Measurements from ENCODE around the gene FARSB.

The FARSB gene

DNA sequence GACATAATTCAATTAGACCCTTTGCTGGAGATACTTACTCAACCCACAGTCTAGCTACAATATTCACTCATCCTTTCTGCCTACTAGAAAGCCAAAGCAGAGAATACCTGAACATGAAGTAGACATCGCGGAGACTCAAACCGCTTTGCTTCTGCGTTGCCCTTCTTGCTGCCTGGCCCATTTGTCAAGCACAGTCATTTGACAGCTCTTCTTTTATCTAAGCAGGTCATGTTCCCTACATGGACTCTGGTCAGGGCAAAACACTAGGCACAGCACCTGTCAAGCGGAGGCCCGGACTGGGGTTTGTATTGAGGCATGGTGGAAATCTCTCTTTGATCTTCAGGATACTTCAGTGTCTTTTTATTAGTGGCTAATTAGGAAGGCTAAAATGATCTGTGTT is 89.7 kb downstream of the FARSB start:
- TF ChIP-seq, protein P1, sequence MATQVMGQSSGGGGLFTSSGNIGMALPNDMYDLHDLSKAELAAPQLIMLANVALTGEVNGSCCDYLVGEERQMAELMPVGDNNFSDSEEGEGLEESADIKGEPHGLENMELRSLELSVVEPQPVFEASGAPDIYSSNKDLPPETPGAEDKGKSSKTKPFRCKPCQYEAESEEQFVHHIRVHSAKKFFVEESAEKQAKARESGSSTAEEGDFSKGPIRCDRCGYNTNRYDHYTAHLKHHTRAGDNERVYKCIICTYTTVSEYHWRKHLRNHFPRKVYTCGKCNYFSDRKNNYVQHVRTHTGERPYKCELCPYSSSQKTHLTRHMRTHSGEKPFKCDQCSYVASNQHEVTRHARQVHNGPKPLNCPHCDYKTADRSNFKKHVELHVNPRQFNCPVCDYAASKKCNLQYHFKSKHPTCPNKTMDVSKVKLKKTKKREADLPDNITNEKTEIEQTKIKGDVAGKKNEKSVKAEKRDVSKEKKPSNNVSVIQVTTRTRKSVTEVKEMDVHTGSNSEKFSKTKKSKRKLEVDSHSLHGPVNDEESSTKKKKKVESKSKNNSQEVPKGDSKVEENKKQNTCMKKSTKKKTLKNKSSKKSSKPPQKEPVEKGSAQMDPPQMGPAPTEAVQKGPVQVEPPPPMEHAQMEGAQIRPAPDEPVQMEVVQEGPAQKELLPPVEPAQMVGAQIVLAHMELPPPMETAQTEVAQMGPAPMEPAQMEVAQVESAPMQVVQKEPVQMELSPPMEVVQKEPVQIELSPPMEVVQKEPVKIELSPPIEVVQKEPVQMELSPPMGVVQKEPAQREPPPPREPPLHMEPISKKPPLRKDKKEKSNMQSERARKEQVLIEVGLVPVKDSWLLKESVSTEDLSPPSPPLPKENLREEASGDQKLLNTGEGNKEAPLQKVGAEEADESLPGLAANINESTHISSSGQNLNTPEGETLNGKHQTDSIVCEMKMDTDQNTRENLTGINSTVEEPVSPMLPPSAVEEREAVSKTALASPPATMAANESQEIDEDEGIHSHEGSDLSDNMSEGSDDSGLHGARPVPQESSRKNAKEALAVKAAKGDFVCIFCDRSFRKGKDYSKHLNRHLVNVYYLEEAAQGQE (IDR thresholded peaks at IDR 0.05; ENCODE audit: low read depth), result no peak
- TF ChIP-seq ZBTB7A (IDR thresholded peaks at IDR 0.05; ENCODE audit: low read depth) (no peak), USF1 (IDR thresholded peaks at IDR 0.05) (no peak), EGR1 (IDR thresholded peaks at IDR 0.05) (no peak), NFIC (IDR thresholded peaks at IDR 0.05) (no peak), TAF1 (IDR thresholded peaks at IDR 0.05; ENCODE audit: low read depth) (no peak), TEAD4 (IDR thresholded peaks at IDR 0.05) (no peak), YY1 (IDR thresholded peaks at IDR 0.05; ENCODE audit: low read depth) (no peak), EP300 (IDR thresholded peaks at IDR 0.05; ENCODE audit: borderline replicate concordance) (no peak), TCF12 (IDR thresholded peaks at IDR 0.05; ENCODE audit: low read depth) (no peak), RAD21 (IDR thresholded peaks at IDR 0.05; ENCODE audit: low read depth) (no peak), CREB1 (IDR thresholded peaks at IDR 0.05; ENCODE audit: low read depth) (no peak), CEBPB (IDR thresholded peaks at IDR 0.05) (no peak), MAX (IDR thresholded peaks at IDR 0.05) (no peak)

GRCh38 chr2:222563936-222564335 is 92.0 kb downstream of the FARSB start:
- no peak for TF ChIP-seq YY1 (IDR thresholded peaks at IDR 0.05; ENCODE audit: low read depth)
- no peak for TF ChIP-seq RAD21 (IDR thresholded peaks at IDR 0.05; ENCODE audit: low read depth)
- TF ChIP-seq MAX (IDR thresholded peaks at IDR 0.05), result no peak
- no peak for TF ChIP-seq ZBTB7A (IDR thresholded peaks at IDR 0.05; ENCODE audit: low read depth)
- TF ChIP-seq FOXM1 (IDR thresholded peaks at IDR 0.05; ENCODE audit: borderline replicate concordance, low read depth), result no peak
- TF ChIP-seq TEAD4 (IDR thresholded peaks at IDR 0.05), result no peak
- TF ChIP-seq USF1 (IDR thresholded peaks at IDR 0.05), result no peak
- TF ChIP-seq, protein P1 (IDR thresholded peaks at IDR 0.05; ENCODE audit: low read depth), result no peak

DNA sequence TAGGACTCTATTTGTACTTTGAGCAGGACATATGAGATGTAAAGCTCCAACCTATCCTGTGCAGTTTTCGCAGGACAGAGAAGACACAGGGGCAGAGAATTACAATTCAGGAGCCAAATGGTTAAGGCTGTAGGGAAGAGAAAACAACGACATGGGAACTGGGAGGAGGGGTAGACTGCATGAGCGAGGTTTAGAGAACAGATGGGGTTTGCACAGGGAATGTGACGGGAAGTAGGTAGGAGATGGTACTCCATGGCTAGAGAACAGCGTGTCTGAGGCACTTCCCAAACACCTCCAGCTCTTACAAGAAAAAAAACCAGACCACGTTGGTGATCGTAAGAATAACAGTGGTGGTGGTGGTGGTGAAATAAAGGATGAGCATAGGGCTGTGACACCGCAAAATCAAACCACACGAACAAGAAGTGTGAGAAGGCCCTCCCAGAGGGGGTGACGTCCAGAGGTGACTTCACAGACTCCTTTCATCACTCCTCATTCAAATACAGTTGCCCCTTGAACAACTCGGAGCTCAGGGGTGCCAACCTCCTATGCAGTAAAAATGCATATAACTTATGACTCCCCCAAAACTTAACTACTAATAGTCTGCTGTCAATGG is 92.7 kb downstream of the FARSB start:
- TF ChIP-seq NFIC (IDR thresholded peaks at IDR 0.05), result no peak
- TF ChIP-seq EP300 (IDR thresholded peaks at IDR 0.05; ENCODE audit: borderline replicate concordance), result no peak
- TF ChIP-seq ZBTB7A (IDR thresholded peaks at IDR 0.05; ENCODE audit: low read depth), result no peak
- TF ChIP-seq FOXM1 (IDR thresholded peaks at IDR 0.05; ENCODE audit: borderline replicate concordance, low read depth), result no peak
- no peak for TF ChIP-seq TCF12 (IDR thresholded peaks at IDR 0.05; ENCODE audit: low read depth)
- no peak for TF ChIP-seq MAX (IDR thresholded peaks at IDR 0.05)
- TF ChIP-seq CEBPB (IDR thresholded peaks at IDR 0.05), result no peak
- TF ChIP-seq CREB1 (IDR thresholded peaks at IDR 0.05; ENCODE audit: low read depth), result no peak
- TF ChIP-seq TAF1 (IDR thresholded peaks at IDR 0.05; ENCODE audit: low read depth), result no peak
- TF ChIP-seq EGR1 (IDR thresholded peaks at IDR 0.05), result no peak
- TF ChIP-seq YY1 (IDR thresholded peaks at IDR 0.05; ENCODE audit: low read depth), result no peak
- no peak for TF ChIP-seq TEAD4 (IDR thresholded peaks at IDR 0.05)

GRCh38 chr2:222561817-222562645 is 93.9 kb downstream of the FARSB start:
- no peak for TF ChIP-seq USF1 (IDR thresholded peaks at IDR 0.05)
- TF ChIP-seq MAX (IDR thresholded peaks at IDR 0.05), result no peak
- TF ChIP-seq TEAD4 (IDR thresholded peaks at IDR 0.05), result no peak
- TF ChIP-seq RAD21 (IDR thresholded peaks at IDR 0.05; ENCODE audit: low read depth), result peak; percentile 84
- TF ChIP-seq CREB1 (IDR thresholded peaks at IDR 0.05; ENCODE audit: low read depth), result no peak

- no peak for TF ChIP-seq ZBTB7A (IDR thresholded peaks at IDR 0.05; ENCODE audit: low read depth)
- no peak for TF ChIP-seq EGR1 (IDR thresholded peaks at IDR 0.05)
- no peak for TF ChIP-seq CREB1 (IDR thresholded peaks at IDR 0.05; ENCODE audit: low read depth)
- no peak for TF ChIP-seq FOXM1 (IDR thresholded peaks at IDR 0.05; ENCODE audit: borderline replicate concordance, low read depth)
- TF ChIP-seq TEAD4 (IDR thresholded peaks at IDR 0.05), result no peak
- TF ChIP-seq TAF1 (IDR thresholded peaks at IDR 0.05; ENCODE audit: low read depth), result no peak
- TF ChIP-seq EP300 (IDR thresholded peaks at IDR 0.05; ENCODE audit: borderline replicate concordance), result no peak
- TF ChIP-seq YY1 (IDR thresholded peaks at IDR 0.05; ENCODE audit: low read depth), result no peak
- TF ChIP-seq RAD21 (IDR thresholded peaks at IDR 0.05; ENCODE audit: low read depth), result no peak
- TF ChIP-seq TCF12 (IDR thresholded peaks at IDR 0.05; ENCODE audit: low read depth), result no peak
- no peak for TF ChIP-seq NFIC (IDR thresholded peaks at IDR 0.05)
- TF ChIP-seq MAX (IDR thresholded peaks at IDR 0.05), result no peak
- TF ChIP-seq USF1 (IDR thresholded peaks at IDR 0.05), result no peak
- no peak for TF ChIP-seq CEBPB (IDR thresholded peaks at IDR 0.05)
- TF ChIP-seq, protein P1 (IDR thresholded peaks at IDR 0.05; ENCODE audit: low read depth), result no peak
Measured at GRCh38 chr2:222561151-222561550, 94.7 kb downstream of the FARSB start.

All from Ishikawa (cell line).